ENCODE results near the gene F8A2.
"Not testable (repeated sequence)": the region's sequence is repeated elsewhere in the genome, so short reads cannot be mapped to it uniquely, and the experiment has no call there.

Gene F8A2

DNA sequence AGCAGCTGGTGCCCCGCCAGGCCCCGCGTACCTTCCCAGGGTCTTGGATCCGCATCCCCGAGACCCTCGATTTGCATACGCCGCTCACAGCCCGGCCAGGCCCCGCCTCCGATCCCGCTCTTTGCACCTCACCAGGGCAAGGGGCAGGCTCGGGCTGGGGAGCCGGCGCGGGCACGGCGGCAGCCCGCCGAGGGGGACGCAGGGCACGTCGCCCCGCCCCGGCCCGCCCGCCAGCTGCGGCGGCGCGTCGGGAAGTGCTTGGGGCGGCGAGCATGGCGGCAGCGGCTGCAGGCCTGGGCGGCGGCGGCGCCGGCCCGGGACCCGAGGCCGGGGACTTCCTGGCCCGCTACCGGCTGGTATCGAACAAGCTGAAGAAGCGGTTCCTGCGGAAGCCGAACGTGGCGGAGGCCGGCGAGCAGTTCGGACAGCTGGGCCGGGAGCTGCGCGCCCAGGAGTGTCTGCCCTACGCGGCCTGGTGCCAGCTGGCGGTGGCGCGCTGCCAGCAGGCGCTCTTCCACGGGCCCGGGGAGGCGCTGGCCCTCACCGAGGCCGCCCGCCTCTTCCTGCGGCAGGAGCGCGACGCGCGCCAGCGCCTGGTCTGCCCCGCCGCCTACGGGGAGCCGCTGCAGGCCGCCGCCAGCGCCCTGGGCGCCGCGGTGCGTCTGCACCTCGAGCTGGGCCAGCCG, at the start of gene F8A2:
TSS of gene F8A2 (plus strand) at position 253 of the 686 bp plus-strand sequence. CDS start at position 273, 20 bp downstream.
- not testable (repeated sequence) for DNase-seq

DNA sequence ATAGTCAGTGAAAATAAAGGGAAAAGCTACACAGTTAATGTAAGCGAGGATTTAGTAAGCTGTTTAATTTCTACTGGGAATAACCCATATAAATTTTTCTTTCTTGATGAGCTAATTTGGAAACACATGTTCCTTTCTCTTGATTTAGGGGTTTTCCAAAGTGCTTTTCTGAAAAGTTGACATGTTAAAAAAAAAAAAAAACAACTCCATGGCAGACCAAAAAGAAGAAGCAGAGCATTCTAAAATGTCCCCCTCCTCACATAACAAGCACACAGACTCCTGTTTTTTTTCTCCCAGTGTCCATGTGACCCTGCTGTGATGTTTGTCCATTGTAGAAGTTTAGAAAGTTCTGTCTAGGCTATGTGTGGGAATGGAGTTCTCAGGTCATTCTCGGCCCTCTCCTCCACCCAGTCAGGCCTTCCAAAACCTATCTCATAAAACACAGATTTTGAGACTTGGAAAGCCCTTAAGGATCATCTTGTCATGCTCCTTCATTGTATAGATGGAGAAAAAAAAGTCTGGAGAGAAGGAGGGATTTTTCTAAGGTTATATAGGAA, 48.3 kb upstream of the F8A2 start:
- no peak for DNase-seq

DNA sequence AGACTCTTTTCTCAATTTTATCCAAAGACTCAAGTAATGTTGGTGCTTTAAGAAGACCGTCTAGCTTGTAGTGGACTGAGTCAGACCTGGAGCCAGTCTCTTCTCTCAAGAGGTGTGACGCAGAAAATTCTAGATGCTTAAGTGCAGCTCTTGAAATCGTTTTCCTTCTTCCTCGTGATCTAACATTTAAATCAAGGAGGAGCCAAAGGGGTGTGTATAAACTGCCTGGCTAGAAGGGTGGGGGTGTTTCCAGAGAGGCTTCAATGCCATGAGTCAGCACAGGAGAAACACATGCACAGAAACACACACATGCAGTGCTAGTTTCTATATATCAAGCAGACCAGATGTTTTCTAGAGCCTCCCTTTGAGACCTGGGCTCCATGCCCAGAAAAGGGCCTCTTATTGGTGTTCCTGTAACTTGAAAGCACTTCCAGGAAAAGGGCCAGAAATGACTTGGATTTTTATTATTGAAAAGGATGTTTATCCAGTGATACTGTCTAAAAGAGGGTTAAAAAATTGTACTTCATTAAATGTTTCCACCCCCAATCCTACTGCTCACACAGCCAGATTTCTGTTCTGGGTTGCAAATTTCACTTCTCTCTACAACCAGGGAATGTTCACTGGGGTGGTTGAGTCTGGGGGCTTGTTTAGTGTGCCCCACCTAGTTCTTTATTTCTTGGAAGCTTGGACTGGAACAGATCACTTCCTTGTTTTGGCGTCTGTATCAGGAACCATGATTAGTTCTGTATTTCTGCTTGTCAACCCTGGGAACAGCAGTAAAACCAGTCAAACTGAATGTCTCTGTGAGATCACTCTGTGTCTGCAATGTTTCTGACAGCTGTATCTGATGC, 47.2 kb upstream of the F8A2 start, which contains the start of gene CLIC2:
TSS of gene CLIC2 (minus strand) at position 129 of the 851 bp plus-strand sequence. CDS start 187 bp downstream, outside the sequence.
- peak; percentile 60 for DNase-seq

DNA sequence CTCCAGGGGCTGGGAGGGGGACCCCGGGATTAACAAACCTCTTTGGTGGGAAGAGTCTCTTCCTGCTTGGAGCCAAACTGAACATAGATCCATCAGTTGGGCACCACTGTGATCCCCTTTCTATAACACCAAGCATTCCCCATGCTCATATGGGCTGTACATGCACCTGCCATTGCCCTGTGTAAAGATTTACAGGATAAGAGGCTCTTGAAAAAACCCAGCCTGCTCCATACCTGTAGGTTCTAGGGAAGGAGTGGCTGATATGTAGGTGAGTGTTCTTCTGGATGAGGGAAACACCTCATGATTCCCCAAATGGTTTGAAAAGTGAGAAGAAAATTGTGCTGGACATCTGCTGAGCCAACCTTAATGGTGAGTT, 46.6 kb upstream of the F8A2 start:
- not testable (repeated sequence) for DNase-seq

DNA sequence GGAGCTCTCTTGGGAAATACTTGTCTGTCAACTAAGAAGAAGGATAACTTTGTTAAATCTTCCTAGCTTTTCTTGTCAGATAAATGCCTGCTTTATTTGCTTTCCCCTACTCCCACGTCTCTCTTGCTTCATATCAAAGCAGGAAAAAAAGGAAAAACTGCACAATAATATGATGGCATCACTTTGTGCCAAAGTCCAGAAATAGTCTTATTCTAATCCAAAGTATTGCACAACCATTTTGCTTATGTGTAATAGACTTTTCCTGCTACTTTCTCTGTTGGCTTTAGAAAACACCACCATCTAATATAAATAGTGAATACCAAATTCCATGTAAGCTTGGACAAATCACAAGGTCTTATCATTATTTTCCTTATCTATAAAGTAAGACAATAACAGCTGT, 36.2 kb upstream of the F8A2 start:
- not testable (repeated sequence) for DNase-seq

DNA sequence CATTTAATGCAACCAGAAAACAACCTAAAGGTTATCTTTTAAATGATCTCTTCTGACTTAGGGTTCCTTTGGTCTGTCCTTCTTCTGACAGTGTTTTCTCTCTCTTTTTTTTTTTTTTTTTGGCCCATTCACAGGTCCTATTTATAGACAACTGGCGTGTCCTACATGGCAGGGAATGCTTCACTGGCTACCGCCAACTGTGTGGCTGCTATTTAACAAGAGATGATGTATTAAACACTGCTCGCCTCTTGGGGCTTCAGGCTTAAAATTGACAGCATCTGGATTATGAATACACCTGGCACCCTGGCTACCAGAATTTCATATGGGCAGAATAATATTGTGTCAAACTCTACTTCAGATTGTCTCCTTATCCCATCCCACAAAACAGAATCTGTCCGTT, 32.4 kb upstream of the F8A2 start:
- not testable (repeated sequence) for DNase-seq

DNA sequence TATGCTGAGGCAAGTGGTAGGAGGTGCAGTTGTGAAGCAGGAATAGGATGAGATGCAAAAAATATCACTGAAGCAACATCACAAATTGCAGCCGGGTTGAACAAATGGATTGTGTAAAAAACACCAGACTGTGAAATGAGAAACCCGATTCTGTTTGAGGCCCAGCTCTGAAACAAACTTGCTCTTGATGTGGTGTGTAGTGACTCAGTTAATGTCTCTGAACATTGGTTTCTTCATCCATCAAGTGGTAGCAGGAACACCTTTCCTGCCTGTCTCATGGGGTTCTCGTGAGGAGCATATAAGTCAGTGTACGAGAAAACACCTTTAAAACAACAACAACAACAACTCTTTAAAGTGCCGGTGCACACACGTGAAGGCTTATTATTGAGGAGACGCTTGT, 18.2 kb upstream of the F8A2 start:
- not testable (repeated sequence) for DNase-seq

DNA sequence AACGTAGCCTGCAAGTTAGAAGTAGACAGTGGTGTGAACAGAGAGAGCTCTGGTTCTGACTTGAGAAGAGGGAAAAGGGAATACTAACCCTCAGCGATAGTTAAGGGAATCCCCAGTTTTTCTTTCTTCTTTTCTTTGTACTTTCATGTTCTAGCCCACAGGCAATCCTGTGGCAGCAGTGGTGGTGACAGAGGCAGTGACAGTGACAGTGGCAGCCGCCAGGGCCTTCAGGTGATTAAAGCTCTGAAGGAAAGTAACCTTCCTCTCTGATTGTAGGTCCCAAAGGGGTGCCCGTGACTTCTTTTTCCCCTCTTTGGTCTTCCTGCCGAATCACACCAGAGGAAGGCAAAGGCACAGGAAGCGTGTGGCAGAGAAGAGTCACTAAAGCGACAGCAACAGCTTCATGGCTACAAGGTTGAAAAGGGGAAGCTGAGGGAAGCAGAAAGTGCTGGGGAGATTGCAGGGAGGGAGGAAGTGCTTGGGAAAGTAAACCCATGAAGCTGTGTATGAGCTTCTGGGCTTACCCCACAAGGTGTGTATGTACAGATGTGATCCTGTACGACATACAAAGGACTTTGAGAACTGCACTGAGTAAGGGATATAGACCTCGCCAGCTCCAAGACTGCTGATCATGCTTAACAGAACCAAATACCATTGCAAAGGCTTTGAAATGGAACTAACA, 8.0 kb upstream of the F8A2 start:
- not testable (repeated sequence) for DNase-seq

DNA sequence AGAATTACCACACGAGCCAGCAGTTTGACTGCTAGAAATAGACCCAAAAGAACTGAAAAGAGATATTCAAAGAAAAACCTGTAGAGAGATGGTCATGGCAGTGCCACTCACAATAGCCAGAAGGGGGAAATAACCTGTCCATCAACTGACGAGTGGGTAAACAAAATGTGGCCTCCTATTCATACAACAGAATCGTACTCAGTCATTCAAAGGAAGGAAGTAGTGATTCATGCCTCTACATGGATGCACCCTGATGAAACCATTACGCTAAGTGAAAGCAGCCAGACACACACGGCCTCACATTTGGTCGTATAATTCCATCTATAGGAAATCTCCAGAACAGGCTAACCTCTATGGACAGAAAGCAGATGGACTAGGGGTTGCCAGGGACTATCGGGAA, 2.1 kb upstream of the F8A2 start:
- DNase-seq = not testable (repeated sequence)

DNA sequence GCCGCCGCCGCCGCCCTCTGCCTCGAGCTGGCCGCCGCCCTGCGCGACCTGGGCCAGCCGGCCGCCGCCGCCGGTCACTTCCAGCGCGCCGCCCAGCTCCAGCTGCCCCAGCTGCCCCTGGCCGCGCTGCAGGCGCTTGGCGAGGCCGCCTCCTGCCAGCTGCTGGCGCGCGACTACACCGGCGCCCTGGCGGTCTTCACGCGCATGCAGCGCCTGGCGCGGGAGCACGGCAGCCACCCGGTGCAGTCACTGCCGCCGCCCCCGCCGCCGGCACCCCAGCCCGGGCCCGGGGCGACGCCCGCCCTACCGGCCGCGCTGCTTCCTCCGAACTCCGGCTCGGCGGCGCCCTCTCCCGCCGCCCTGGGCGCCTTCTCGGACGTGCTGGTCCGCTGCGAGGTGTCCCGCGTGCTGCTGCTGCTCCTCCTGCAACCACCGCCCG, 653 bp downstream of the F8A2 start:
- DNase-seq = not testable (repeated sequence)

DNA sequence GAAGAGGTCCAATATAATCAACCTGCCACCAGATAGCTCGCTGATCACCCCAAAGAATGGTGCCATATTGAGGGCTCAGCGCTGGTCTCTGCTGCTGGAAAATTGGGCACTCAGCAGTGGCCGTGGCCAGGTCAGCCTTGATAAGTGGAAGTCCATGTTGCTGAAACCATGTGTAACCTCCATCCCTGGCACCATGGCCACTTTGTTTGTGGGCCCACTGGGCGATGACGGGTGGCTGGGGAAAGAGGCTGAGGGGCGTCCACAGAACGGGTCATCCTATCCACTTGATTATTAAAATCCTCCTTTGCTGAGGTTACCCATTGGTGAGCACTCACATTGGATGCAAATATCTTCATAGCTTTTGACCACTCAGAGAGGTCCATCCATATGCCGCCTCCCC, 7.7 kb downstream of the F8A2 start:
- DNase-seq = no peak

DNA sequence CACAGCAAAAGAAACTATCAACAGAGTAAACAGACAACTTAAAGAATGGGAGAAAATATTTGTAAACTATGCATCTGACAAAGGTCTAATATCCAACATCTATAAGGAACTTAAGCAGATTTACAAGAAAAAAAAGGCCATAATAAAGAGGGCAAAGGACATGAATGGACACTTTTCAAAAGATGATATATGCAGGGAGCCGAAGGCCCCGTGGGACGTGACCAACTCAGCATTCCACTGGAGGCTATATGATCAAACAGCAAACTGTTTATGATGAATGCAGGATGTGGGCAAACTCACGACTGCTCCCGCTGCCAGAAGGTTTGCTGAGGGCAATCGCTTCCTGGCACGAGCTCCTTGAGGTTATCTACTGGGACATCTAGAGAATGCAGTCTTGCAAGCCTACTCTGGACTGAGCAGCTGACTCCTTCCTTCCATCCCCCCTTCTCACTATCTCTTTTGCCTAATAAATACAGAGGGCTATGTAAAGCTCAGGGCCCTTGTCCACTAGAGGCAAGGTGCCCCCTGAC, 12.9 kb downstream of the F8A2 start:
- not testable (repeated sequence) for DNase-seq

DNA sequence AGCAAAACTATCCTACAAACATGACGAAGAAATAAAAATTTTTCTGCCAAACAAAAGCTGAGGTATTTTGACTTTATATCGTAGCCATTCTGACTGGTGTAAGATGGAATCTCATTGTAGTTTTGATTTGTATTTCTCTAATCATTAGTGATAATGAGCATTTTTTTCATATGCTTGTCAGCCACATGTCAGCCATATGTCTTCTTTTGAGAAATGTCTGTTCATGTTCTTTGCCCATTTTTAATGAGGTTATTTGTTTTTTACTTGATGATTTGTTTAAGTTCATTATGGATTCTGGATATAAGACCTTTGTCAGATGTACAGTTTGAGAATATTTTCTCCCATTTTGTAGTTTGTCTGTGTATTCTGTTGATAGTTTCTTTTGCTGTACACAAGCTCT, 24.5 kb downstream of the F8A2 start:
- no peak for DNase-seq

DNA sequence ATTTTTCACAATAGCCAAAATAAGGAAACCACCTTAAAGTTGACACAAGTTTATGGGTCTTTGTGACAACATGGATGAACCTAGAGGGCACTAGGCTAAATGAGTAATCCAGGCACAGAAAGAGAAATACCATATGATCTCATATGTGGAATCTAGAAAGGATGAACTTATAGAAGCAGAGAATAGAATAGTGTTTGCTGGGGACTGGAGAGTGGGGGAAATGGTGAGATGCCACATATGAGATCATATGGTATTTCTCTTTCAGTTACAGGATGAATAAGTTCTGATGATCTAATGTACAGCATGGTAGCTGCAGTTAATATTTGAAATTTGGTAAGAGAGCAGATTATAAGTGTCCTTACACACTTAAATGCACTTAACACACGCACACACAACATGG, 35.9 kb downstream of the F8A2 start:
- DNase-seq = no peak
